Activated CD8-positive, alpha-beta memory T cell treated with anti-CD3 and anti-CD28 coated beads, Interleukin-2, amount 10 ng/mL, durations not matched to agents 7 days and 5 days (primary cell): Measurements from ENCODE around the gene TLCD1. TPM values are rescaled to one million over a fixed set of nuclear protein-coding genes. Genes with fewer than 3 reads are reported as not detected.
"Not testable (repeated sequence)": the region's sequence is repeated elsewhere in the genome, so short reads cannot be mapped to it uniquely, and the experiment has no call there.

ENCODE experiments used
- ATAC-seq: fragments of 150-1000 bp; cut with Tn5 transposase; one replicate; pipeline ENCODE4 v1.10.0; 2021; ENCODE audit warnings: moderate library complexity
- CTCF ChIA-PET: fragments of 350-600 bp; sonication (Branson Sonifier 250); formaldehyde crosslinking; loops from one replicate; lab custom pipeline; 2021; ENCODE audit warnings: antibody characterized with exemption; lab: Charles Lee
- DNase-seq: peaks from one replicate; pipeline ENCODE4 v3.0.0-alpha.2; 2020
- H3K27ac Mint-ChIP-seq: one replicate; pipeline ENCODE4 v1.8.0; 2021; ENCODE audit warnings: mild to moderate bottlenecking, mixed read lengths
- H3K27me3 Mint-ChIP-seq: one replicate; pipeline ENCODE4 v1.8.0; 2021; ENCODE audit warnings: mixed read lengths
- H3K36me3 Mint-ChIP-seq: one replicate; pipeline ENCODE4 v1.8.0; 2021; ENCODE audit warnings: mild to moderate bottlenecking, mixed read lengths
- H3K4me1 Mint-ChIP-seq: one replicate; pipeline ENCODE4 v1.8.0; 2021; ENCODE audit warnings: mixed read lengths
- H3K4me3 Mint-ChIP-seq: one replicate; pipeline ENCODE4 v1.8.0; 2021; ENCODE audit warnings: mild to moderate bottlenecking, moderate library complexity, mixed read lengths
- H3K9me3 Mint-ChIP-seq: one replicate; pipeline ENCODE4 v1.8.0; 2022; ENCODE audit warnings: low read depth, mixed read lengths
- total RNA-seq, 2 experiments: library from RNA; stranded (reverse); gene quantifications; one replicate each; pipeline ENCODE4 v1.2.3, GENCODE V29; 2021

The TLCD1 gene
- total RNA-seq, 2 experiments from 2014 or later, result 3.2 to 5.6 TPM

- H3K27ac Mint-ChIP-seq, result peak overlapping the region; percentile 95
- H3K27me3 Mint-ChIP-seq, result no peaks in the 10 kb centered on the region
- H3K4me1 Mint-ChIP-seq, result peaks cover 38% of the 10 kb centered on the region
- H3K4me3 Mint-ChIP-seq, result peak overlapping the region; percentile 89
- H3K9me3 Mint-ChIP-seq, result peaks cover 3% of the 10 kb centered on the region
- peaks cover 13% of the 10 kb centered on the region for H3K36me3 Mint-ChIP-seq
- peak; percentile 46 for ATAC-seq
- CTCF ChIA-PET, result interaction anchor here (0.9 to 16.9 kb wide), 7 partner anchors 15 to 151 kb away, joined by 3 to 591 read pairs (median 5); partner anchors contain the start of genes NEK8, RPL23A and TLCD1
- peak; percentile 82 for DNase-seq
Measured at GRCh38 chr17:28744104-28744971, 18.3 kb upstream of the TLCD1 start.

- Mint-ChIP-seq H3K36me3 (peaks cover 14% of the 10 kb centered on the region), H3K9me3 (peaks cover 3% of the 10 kb centered on the region), H3K27ac (peak within 1 kb of the TSS; percentile 95), H3K4me1 (peaks cover 38% of the 10 kb centered on the region), H3K27me3 (no peaks in the 10 kb centered on the region), H3K4me3 (peak within 1 kb of the TSS; percentile 89)
- ATAC-seq, result peak; percentile 91
- CTCF ChIA-PET, result interaction anchor here (0.7 to 16.9 kb wide), 11 partner anchors 14 to 206 kb away, joined by 3 to 591 read pairs (median 3); partner anchors contain the start of genes FLOT2, NEK8, PROCA1 and RPL23A
- peak; percentile 81 for DNase-seq
Measured at GRCh38 chr17:28743243-28744103, 17.4 kb upstream of the TLCD1 start, which contains the start of gene TRAF4. Gene TRAF4, plus strand, starts transcription at chr17:28744011. Its CDS starts 102 bp downstream, at chr17:28744113.

- CTCF ChIA-PET, result interaction anchor here (1.6 to 16.9 kb wide), 6 partner anchors 8 to 212 kb away, joined by 3 to 591 read pairs (median 8); partner anchors contain the start of genes FLOT2, NEK8 and TLCD1
- Mint-ChIP-seq H3K36me3 (peaks cover 19% of the 10 kb centered on the region), H3K4me1 (peaks cover 36% of the 10 kb centered on the region), H3K9me3 (peaks cover 3% of the 10 kb centered on the region), H3K27ac (no peak overlapping the region), H3K4me3 (no peak overlapping the region), H3K27me3 (no peaks in the 10 kb centered on the region)
- ATAC-seq, result no peak
- no peak for DNase-seq
Measured at GRCh38 chr17:28741358-28742349, 15.6 kb upstream of the TLCD1 start.

- peaks cover 21% of the 10 kb centered on the region for H3K36me3 Mint-ChIP-seq
- H3K4me3 Mint-ChIP-seq, result no peak overlapping the region
- no peak for ATAC-seq
- no peak overlapping the region for H3K27ac Mint-ChIP-seq
- no peak for DNase-seq
- H3K27me3 Mint-ChIP-seq, result no peaks in the 10 kb centered on the region
- CTCF ChIA-PET, result interaction anchor here (1.7 to 16.9 kb wide), 4 partner anchors 9 to 213 kb away, joined by 4 to 591 read pairs (median 19); partner anchors contain the start of genes NEK8 and TLCD1
- peaks cover 30% of the 10 kb centered on the region for H3K4me1 Mint-ChIP-seq
- H3K9me3 Mint-ChIP-seq, result peaks cover 3% of the 10 kb centered on the region
Measured at GRCh38 chr17:28740406-28741357, 14.6 kb upstream of the TLCD1 start.

- DNase-seq, result no peak
- peak overlapping the region; percentile 52 for H3K27ac Mint-ChIP-seq
- peaks cover 21% of the 10 kb centered on the region for H3K36me3 Mint-ChIP-seq
- no peak overlapping the region for H3K4me3 Mint-ChIP-seq
- CTCF ChIA-PET, result interaction anchor here (16.9 kb wide), 1 partner anchor 9 kb away, joined by 591 read pairs; the partner anchor contains the start of genes NEK8 and TLCD1
- no peak for ATAC-seq
- H3K4me1 Mint-ChIP-seq, result peaks cover 26% of the 10 kb centered on the region
- peaks cover 3% of the 10 kb centered on the region for H3K9me3 Mint-ChIP-seq
- no peaks in the 10 kb centered on the region for H3K27me3 Mint-ChIP-seq
Measured at GRCh38 chr17:28738680-28739384, 12.8 kb upstream of the TLCD1 start.

GRCh38 chr17:28737770-28738679 is 12.0 kb upstream of the TLCD1 start:
- ATAC-seq, result no peak
- peaks cover 21% of the 10 kb centered on the region for H3K36me3 Mint-ChIP-seq
- CTCF ChIA-PET, result interaction anchor here (16.9 kb wide), 1 partner anchor 8 kb away, joined by 591 read pairs; the partner anchor contains the start of genes NEK8 and TLCD1
- H3K27me3 Mint-ChIP-seq, result no peaks in the 10 kb centered on the region
- peak overlapping the region; percentile 52 for H3K27ac Mint-ChIP-seq
- peaks cover 24% of the 10 kb centered on the region for H3K4me1 Mint-ChIP-seq
- no peak for DNase-seq
- H3K4me3 Mint-ChIP-seq, result no peak overlapping the region
- H3K9me3 Mint-ChIP-seq, result peaks cover 3% of the 10 kb centered on the region

- ATAC-seq, result no peak
- no peak for DNase-seq
- CTCF ChIA-PET, result interaction anchor here (0.9 kb wide), 1 partner anchor 10 kb away, joined by 3 read pairs; no protein-coding TSS in a partner anchor
- Mint-ChIP-seq H3K27me3 (no peaks in the 10 kb centered on the region), H3K36me3 (peaks cover 21% of the 10 kb centered on the region), H3K27ac (no peak overlapping the region), H3K4me3 (no peak overlapping the region), H3K4me1 (peaks cover 23% of the 10 kb centered on the region), H3K9me3 (peaks cover 3% of the 10 kb centered on the region)
Measured at GRCh38 chr17:28737316-28737715, 11.3 kb upstream of the TLCD1 start.

- CTCF ChIA-PET, result interaction anchor here (1.3 to 12.9 kb wide), 3 partner anchors 9 to 217 kb away, joined by 3 to 591 read pairs (median 6); partner anchors contain the start of gene TRAF4
- Mint-ChIP-seq H3K4me1 (peaks cover 22% of the 10 kb centered on the region), H3K36me3 (peaks cover 18% of the 10 kb centered on the region)
- H3K9me3 Mint-ChIP-seq, DNase-seq, H3K4me3 Mint-ChIP-seq, ATAC-seq, H3K27ac Mint-ChIP-seq, H3K27me3 Mint-ChIP-seq: not testable (repeated sequence)
Measured at GRCh38 chr17:28735913-28736769, 10.1 kb upstream of the TLCD1 start.

- CTCF ChIA-PET, result interaction anchor here (1.3 to 12.9 kb wide), 3 partner anchors 8 to 218 kb away, joined by 3 to 591 read pairs (median 6); partner anchors contain the start of gene TRAF4
- no peak overlapping the region for H3K27ac Mint-ChIP-seq
- peaks cover 15% of the 10 kb centered on the region for H3K36me3 Mint-ChIP-seq
- peaks cover 22% of the 10 kb centered on the region for H3K4me1 Mint-ChIP-seq
- H3K9me3 Mint-ChIP-seq, result peaks cover 3% of the 10 kb centered on the region
- no peaks in the 10 kb centered on the region for H3K27me3 Mint-ChIP-seq
- ATAC-seq (peak; percentile 33), DNase-seq (no peak)
- no peak overlapping the region for H3K4me3 Mint-ChIP-seq
Measured at GRCh38 chr17:28735242-28735722, 9.2 kb upstream of the TLCD1 start.
